ENCODE measurements around the gene PRM2.

PRM2 gene

GRCh38 chr16:11258553-11259492, 17.5 kb downstream of the PRM2 start:
- peak; percentile 75 for DNase-seq

GRCh38 chr16:11257131-11257938, 18.9 kb downstream of the PRM2 start:
- DNase-seq = peak; percentile 80

DNA sequence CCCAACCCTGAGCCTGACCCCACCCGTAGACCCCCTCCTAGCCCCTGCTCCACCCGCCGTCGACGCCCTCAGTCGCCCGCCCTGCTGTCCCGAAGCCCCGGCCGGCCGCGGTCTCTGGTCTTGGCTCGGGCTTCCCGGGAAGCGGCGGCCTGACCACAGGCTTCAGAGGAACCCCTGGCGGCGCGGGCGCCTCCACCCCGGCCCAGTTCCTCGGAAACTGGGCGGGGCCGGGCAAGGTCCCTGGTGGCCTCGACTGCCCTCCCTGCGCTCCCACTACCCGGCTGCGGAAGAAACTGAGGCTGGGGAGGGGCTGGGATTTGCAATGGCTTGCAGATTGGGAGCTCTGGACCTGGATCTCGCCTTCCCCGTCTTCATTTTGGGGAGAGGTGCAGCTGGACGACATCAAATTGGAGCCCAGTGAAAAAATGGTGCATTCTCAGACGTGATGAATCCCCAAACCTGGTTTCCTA, 19.6 kb downstream of the PRM2 start:
- DNase-seq = peak; percentile 80

DNA sequence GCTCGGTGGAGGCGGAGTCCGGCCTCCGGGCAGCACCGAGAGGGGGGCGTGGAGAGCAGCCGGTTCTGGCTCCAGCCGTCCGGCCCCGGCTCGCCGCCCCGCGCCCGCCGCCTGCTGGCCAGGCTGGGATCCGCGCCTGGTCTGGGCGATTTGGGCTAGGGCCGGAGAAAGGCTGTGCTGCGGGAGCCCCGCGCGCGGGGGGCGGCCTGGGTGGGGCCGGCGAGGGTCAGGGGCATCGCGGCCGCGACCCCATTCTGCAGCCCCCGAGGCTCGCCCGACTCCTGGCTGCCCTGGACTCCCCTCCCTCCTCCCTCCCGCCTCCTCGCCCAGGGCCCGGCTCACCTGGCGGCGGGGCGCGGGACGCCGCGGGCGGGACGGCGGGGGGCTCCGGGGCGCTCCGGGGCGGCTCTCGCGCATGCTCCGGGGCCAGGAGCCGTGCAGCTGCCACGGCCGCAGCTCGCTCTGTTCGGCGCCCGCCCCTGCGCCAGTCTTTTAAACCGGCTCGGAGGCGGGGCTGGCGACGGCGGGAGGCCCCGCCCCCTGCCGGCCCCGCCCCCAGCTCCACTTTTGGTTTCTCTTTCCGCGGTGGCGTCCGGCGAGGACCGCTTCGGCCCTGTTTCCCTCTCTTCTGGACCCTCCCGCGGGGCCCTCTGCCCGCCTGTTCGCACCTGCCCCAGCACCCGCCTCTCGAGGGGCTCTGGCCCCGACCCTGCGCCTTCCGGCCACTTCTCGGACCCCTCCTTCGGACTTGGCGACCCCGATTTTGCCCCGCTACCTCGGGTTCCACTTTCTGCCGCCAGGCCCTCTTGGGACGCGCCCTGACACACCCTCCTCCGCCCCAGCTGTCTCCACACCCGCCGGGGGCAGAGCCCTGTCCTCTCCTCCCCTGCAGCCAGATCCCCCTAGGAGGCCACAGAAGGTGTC, 20.3 kb downstream of the PRM2 start, which contains the start of gene SOCS1:
Gene SOCS1, minus strand, starts transcription at position 468 of the 924 bp plus-strand sequence. CDS start 726 bp downstream, outside the sequence.
- peak; percentile 97 for DNase-seq

DNA sequence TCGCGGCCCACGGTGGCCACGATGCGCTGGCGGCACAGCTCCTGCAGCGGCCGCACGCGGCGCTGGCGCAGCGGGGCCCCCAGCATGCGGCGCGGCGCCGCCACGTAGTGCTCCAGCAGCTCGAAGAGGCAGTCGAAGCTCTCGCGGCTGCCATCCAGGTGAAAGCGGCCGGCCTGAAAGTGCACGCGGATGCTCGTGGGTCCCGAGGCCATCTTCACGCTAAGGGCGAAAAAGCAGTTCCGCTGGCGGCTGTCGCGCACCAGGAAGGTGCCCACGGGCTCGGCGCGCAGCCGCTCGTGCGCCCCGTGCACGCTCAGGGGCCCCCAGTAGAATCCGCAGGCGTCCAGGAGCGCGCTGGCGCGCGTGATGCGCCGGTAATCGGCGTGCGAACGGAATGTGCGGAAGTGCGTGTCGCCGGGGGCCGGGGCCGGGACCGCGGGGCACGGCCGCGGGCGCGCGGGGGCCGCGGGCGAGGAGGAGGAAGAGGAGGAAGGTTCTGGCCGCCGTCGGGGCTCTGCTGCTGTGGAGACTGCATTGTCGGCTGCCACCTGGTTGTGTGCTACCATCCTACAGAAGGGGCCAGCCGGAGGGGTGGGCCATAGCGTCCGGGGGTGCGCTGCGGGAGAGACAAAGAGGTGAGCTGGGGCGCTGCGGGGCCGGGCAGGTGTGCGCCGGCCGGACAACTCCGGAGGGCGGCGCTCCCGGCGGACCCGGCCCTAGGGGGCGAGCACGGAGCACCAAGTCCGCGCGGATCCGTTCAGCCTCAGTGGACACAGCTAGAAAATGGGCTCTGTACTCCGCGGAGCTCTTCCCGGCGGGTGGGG, 21.2 kb downstream of the PRM2 start:
- DNase-seq = peak; percentile 85

GRCh38 chr16:11253995-11254912, 22.0 kb downstream of the PRM2 start:
- DNase-seq = peak; percentile 84

DNA sequence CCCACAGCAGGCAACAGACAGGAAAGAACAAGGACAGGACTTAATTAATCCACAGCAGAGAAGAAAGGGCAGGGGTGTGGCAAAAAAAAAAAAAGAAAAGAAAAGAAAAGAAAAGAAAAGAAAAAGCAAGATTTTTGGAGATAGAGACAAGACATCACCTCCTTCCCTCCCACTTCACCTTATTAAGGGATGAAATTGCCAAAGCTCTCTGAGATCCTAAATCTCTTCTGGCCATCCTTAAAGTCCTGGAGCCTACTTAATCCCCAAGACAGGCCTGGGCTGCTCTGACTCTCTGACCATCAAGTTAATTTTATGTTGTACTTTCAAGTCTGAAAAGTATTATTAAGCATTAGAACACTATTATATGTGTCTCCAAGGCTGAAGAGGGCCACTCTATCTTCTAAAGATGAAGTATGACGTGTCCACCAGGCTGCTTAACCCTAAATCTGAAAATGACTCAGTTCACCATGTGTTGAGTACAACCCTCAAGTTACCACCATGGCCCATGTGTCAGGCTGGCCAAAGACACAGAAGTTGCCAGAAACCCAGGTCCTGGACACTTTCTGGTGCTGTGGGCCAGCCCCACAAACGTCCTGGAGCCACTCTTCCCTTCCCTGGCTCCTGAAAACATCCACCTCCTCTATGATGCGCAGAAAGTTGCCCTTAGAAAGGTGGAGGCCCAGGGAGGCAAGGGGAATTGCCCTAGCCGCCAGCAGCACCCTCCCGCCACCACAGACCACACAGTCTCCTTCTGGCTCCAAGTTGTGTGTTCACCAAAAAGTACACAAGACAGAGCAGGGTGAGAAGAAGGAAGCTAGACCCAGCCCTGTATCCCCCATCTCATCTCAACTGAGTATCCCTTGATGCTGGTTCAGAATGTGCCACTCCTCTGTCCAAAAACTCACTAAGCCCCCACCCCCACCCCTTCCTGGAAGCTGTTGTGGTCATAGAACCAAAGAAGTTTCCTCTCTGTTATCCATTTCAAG, 23.0 kb downstream of the PRM2 start:
- DNase-seq = peak; percentile 86

DNA sequence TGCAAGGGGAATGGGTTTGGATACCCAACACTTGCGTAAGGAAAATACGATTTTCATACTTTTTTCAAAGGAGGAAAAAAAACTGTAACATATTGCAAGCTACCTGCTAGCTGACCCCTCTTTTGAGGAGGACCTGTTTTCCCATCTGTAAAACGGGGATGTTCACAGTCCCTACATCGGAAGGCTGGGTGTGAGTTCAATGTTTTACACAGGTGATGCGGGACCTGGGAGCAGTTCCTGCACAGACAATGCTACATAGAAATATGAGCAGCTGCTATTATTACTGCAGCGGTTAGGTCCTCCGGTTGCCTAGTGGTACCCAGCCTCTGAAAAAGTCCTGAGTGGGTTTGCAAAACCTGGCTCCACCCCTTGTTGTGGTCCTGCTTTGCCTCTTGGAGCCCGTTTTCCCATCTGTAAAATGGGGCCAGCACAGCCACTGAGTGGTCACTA, 23.8 kb downstream of the PRM2 start:
- DNase-seq = peak; percentile 79

GRCh38 chr16:11251525-11252481, 24.5 kb downstream of the PRM2 start:
- peak; percentile 90 for DNase-seq

DNA sequence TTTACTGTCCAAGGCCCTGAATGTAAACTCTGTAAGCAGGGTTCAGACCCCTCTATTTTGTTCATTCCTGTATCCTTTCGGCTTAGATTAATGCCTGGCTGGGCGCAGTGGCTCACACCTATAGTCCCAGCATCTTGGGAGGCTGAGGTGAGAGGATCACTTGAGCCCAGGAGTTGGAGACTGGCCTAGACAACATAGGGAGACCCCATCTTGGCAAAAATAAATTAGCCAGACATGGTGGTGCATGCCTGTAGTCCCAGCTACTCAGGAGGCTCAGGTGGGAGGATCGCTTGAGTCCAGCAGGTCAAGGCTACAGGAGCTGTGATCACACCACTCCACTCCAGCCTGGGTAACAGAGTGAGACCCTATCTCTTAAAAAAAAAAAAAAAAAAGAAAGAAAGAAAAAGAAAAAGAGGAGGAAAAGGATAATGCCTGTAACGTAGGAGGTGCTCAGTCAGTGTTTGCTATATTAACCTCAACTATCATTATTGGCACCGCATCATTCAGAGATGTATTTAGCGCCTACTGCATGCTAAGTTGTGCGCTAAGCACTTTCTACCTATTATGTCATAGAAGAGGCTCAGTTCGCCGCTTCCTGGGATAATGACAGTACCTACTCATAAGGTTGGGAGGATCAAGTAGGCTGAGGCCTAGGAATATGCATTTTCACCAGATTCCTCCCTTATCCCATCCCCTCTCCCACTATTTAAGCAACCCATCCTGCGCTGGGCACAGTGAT, 25.3 kb downstream of the PRM2 start:
- peak; percentile 70 for DNase-seq

DNA sequence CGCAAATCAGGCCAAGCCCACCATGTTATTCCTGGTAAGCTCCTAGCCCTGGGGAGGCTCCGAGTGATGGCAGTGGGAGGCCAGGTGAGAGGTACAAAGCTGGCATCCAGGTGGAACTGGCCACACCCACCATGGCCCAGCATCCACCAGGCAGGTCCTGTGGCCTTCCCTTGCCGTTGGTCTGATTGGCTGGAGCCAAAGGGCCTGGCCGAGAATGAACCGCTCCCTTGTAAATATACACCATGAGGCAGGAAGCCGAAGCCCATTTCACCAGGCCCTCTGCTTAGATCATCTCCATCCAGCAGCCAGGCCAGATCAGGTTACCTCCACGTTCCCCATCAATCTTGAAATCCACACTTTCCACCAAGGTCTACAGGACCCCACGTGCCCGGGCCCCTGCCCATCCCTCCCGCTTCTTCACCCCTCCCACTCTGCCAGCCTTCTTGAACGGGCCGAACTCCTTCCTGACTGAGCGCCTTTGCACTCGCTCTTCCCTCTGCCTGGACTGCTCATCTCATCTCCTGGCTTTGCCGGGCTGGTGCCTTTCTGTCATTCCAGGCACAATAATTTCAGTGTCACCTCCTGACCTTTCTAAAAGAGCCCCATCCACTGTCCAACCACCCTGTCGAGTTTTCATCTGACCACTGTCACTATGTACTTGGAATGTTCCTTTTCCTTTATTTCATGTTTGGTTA, 26.0 kb downstream of the PRM2 start:
- DNase-seq = peak; percentile 77

- DNase-seq = peak; percentile 69
Measured at GRCh38 chr16:11249233-11250061, 26.8 kb downstream of the PRM2 start.

GRCh38 chr16:11248133-11248532, 28.1 kb downstream of the PRM2 start:
- DNase-seq = no peak

GRCh38 chr16:11245988-11246387, 30.3 kb downstream of the PRM2 start:
- no peak for DNase-seq

DNA sequence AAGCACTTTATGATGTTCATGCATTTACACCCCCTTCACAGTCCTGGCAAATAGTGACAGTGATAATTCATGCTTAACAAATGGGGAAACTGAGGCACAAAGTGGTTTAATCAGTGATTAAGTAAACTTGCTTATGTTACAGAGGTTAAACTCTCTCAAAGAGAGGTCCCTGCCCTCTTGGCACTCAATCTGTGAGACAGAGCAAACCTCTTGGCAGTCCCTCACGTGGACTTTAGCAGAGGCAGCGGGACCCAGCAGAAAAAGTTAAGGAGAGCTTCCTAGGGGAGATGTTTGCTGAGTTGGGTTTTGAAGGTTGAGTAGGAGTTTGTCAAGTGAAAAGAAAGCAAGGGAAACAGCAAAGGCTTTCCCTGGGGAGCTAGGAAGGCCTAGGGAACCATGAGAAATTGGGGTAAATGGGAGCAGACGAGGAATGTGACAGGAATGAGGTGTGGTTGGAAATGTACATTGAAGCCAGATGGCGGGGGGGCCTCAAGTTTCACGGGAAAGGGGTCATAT, 31.0 kb downstream of the PRM2 start:
- no peak for DNase-seq

Measured in activated CD8-positive, alpha-beta memory T cell treated with anti-CD3 and anti-CD28 coated beads for 24 hours (primary cell).